ENCODE data around the gene TMPO.

DNA sequence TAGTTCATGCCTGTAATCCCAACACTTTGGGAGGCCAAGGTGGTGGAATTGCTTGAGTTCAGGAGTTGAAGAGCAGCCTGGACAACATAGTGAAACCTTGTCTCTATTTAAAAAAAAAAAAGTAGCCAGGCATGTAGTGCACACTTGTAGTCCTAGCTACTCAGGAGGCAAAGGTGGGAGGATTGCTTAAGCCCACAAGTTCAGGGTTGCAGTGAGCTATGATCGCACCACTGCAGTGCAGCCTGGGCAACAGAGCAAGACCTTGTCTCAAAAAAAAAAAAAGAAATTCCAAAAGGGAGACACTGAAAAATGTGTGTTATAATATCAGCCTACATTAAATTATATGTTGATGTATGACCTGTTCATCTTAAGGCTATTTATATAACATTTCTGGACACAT is 14.7 kb downstream of the TMPO start:
- TF ChIP-seq CTCF (IDR thresholded peaks at IDR 0.05), result no peak
- no peak for TF ChIP-seq POLR2A (IDR thresholded peaks at IDR 0.05)
- no peak for TF ChIP-seq POLR2AphosphoS5 (IDR thresholded peaks at IDR 0.05)
